Femur (tissue), 1 donor: ENCODE data around the gene RGS13.

Source experiments
- DNase-seq: peaks from one replicate; pipeline ENCODE4 v3.0.0-alpha.2; 2017

The RGS13 gene, protein sequence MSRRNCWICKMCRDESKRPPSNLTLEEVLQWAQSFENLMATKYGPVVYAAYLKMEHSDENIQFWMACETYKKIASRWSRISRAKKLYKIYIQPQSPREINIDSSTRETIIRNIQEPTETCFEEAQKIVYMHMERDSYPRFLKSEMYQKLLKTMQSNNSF

DNA sequence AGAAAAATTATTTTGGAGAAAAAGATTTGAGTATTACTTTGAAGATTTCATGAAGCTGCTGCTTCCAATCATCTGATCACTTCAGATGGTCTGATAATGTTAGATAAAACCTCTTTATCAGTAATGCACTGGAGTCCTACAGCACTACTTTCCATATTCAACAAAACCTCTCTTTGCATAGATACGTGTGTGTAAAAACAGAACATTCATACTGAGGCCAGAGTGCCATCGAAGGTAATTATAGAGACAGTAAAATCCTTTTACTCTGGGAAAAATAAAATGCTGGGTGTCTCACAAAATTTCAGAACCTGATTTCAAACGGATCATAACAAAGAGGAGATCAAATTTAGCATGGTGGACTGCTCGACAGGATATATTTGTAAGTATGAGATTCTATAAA is at the start of gene RGS13:
Gene RGS13, plus strand, starts transcription at position 209 of the 400 bp plus-strand sequence. CDS start 8,188 bp downstream, outside the sequence.
- DNase-seq, result no peak

DNA sequence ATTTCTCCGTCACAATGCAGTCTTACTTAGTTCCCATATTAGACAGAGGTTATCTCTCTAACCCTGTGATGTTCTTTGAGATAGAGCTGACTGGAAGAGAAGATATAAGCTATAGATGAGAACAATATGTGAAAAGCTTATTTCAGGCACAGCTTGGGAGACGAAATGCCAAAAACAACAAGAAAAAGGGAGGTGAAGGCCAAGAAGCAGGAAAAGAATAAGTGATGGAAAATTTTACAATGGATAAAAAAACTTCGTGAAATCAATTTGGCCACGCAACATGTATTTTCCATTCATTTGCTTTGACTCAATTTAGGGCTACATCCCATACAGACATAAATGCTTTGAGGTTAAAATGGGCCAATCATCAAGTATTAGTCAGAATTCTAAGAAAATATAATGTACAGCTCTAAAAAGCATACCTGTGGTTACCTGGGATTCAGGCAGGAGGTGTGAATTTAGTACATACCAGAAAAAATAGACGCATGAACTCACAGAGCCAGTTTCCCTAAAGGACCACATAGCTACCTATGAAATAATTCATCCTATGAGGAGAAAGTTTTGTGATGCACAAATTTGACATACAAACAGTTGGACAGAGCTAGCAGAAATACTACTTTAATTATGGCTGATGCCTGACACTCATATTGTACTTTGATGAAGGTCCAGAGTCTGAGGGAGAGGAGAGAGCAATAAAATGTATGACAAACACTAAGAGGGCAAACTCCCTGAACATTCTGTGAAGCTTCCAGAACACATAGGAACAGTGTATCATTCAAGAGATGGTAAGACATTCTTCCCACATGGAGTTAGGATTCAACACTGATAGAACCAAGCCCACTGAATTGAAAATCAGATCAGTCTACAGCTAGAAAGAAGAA is 48.3 kb upstream of the RGS13 start:
- no peak for DNase-seq

DNA sequence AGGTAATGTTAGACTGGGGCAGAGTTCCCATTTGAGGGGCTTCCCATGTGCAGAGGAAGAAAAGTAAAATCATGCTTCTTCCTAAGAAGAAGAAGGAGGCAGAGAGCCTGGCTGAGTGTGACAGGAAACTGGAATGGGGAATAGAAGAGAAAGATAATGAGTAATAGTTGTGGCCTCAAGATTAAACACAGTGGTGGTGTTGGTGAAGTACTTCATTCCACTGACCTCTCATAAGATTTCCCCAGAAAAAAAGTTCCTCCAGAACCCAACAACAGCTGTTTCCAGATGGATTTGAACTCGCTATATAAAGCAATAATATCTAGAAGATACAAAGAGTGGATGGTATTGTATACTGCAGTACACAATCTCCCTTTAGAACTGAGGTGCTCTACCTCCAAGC is 47.4 kb upstream of the RGS13 start:
- DNase-seq, result no peak

DNA sequence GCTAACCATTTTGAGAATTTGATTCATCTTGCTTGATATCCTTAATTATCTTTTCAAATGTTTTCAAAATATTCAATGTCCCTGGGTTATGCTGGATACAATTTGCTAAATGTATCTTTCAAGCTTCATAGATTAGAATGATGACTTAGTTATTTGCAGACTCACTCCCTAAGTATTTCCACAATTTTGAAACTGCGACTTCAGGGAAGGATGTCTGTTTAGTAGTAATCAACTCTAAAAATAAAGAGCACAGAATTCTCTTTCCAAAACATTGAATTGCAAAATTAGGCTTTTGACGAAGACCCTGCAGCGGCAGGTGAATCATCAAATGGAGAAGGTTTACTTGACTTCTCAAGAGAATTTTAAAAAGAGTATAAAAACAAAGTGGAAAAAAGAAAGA is 46.1 kb upstream of the RGS13 start:
- no peak for DNase-seq

DNA sequence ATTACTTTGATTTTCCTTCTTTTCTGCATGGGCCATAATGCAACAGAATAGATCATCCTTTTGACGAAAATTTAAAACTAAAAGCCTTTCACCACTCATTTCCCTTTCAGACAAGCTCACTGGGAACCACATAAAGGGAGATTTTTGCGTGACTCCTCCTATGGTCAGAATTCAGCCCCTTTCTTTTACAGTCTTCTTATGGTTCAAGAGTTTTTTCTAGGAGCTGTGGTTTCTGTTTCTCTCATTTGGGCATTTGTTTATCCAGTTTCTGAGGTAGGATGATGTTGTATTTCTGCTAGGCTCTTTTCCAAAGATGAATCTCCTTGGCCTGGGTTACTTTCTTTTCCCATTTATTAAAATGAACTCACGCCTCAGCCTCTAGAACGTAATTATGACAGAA is 43.4 kb upstream of the RGS13 start:
- no peak for DNase-seq

DNA sequence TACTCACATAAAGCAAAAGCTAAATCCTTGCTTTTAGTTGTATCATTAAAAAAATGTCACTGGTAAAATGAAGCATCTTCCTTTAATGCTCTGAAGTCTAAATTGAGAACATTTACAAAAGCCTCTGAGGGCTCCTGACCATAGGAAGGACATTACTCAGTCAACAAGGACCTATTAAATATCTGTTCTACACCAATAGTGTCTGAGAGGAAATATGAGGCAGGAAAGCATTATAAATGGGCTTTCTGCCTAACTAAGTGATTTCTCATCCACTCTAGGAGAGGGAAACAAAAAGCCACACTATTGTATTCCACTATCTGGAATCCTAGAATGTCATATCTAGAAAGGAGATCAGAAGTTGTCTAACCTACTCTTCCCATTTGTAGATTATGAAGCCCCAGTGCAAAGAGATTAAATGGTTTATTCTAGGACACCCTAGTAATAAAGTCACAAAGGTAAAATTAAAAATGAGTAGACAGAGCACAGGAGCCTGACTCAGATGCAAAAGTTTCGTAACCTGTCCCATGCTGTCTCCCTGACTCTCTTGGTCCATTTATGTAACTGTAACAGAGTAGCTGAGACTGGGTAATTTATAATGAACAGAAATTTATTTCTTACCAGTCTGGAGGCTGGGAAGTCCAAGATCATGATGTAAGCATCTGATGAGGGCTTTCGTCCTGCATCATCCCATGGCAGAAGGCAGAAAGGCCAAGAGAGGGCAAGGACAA is 42.8 kb upstream of the RGS13 start:
- no peak for DNase-seq

DNA sequence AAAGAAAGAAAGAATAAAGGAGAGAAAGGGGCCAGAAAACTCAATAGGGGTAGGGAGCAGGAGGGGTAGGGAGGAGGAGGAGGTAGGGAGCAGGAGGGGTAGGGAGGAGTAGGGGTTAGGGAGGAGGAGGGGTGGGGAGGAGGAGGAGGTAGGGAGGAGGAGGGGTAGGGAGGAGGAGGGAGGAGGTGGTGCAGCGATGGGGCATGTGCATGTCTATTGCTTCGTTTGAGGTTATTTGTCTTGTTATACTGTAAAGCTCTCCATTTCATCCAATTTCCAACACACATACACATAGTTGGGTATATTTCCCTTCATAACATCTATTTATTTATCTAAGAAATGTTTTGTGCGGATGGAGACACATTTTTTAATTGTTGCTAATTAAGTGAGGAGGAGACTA is 40.6 kb upstream of the RGS13 start:
- DNase-seq, result no peak

DNA sequence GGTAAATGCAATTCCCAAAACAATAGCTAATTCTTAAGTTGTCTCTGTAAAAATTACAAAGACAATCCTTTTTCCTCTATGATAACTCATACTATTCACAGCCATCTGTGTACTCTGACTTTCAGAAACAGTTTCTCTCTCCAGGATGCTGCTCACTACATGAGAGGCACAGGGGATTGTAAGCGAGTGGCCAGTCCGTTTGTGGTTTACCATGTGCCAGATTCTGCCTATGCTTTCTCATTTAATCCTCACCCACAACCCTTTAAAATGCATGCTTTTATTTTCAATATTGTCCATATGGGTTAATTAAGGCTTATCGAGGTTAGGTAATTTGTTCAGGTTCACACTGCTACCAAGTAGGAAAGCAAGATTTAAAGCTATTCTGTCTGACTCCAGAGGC is 37.4 kb upstream of the RGS13 start:
- no peak for DNase-seq

DNA sequence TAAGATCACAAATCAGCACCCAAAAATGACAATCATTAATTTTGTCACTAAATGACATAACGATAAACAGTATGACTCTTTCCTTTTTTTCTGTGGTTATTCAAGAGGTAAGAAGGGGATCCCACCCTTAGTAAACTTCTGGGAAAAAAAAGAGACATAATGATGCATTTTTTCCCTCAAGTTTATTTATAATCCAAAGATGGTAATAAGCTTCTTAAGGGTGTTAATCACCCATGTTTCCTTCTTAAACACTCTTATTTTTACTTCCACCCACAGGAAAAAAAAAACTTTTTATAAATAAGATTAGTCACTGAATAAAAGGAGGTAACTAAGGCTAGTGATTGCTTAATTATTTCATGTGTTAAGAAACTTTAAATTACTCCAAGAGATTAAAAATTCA is 35.7 kb upstream of the RGS13 start:
- DNase-seq, result no peak

DNA sequence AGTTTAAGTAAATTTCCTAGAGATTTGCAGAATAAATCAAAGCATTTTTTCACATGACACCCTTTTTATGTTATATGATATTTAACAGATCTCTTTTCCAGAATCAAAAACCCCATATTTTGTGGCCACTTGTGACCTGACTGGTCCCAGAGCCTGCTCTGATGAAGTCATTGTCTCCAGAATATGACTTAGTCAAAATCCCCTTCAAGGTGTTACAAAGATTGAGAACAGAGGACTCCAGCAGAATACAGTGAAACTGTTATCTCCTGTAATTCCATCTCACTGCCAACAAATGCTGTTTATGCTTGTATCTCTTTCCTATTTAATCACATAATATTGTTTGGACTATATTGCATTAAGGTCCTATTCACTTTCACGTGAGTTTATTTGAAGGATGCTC is 34.8 kb upstream of the RGS13 start:
- DNase-seq, result no peak

DNA sequence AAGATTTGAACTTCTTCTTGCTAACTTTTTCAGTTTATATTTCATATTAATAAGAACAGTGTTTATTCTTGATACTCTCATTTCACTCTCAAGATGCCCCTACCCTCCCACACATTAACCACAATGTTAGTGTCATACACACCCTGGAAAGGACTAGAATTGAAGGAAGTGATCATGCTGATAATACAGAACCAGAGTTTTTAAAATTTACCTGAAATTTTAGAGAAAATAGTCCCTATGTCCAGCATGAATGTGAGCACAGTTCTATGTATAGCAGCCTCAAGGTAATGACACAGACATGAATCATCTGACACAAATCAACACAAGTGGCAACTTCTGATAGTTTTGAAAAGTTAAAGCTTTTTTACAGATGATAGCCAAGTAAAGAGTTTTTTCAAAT is 34.4 kb upstream of the RGS13 start:
- no peak for DNase-seq

DNA sequence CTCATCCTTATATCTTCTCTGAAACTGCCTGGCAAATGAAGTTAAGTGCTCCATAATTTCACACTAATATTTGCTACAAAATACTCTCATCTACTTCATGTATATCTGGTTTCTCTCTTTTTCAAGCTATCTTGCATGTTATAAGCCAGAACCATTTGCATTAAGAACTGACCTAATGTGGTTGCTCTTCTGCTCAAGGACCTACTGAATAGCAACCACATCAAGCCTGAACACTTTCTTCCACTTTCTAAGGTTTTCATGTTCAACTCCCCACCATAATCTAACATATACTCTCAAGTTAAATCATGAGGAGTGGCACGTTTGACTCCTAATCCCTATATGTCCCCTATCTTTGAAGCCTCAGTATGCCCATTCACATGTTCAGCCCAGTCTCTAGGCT is 33.2 kb upstream of the RGS13 start:
- no peak for DNase-seq

DNA sequence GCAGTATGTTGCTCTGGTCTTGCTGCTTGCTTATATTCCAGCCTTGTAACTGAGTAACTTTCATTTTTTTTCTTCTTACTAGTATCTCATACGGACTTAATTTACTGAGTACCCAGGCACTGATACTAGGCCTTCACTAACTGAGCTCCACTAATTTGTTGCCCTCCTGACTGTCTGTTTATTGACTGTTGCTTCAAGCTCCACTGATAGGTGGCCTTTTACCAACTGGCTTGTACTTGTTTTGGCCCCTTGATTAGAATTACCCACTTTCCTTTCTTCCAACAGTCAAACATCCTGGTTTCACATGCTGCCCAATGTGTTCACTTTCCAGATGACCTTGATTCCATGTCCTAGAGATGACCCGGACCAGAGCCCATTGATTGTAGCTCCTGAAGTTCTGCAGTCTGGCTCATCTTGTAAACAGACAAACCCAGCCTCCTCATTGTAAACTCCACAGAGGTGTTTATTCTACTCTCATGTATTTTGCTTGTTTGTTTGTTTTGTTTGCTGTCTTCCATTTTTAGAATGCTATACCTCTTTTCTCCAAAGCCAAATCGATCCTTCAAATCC is 32.6 kb upstream of the RGS13 start:
- DNase-seq, result no peak

DNA sequence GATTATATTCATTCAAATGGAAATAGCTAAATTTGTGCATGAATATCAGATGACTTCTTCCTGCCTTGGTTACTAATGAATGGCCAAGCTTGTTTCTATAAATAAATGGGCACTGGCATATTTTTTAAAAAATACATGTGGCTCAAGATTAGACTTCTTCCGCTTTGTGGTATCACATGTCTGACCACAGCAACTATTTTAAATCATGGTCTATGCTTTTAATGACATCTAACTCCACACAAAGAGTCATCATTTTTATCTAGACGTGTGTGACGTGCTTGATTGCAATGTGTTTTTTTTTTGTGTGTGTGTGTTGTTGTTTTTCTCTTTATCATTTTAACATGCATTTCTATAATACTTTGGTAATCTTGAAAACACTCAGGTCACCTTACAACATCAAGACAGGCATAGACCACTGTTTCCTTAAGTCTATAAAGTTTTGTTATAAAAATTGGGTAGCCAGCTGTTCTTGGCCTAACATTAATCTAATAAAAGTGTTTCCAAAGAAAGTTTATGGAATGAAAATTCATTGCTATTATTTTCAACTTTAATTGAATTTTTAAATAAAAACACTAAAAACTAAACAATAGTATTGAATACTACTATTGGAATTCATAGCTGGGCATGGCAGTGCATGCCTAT is 30.8 kb upstream of the RGS13 start:
- DNase-seq, result no peak

DNA sequence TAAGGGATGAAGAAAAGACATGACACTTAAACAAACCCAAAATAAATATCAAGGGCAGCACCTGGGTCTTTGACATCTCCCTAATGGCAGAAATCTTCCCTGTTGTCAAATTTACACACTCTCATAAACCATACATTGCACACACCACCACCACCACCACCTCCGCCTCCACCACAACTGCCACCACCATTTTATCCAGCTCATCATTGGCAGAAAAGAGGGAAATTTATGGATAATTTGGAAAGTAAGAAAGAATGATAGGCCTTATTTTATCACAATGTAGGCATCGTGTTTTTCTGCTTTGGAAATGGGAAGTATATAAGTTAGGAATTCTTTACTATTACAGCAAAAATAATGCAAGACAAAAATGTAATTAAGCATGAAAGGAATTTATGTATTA is 27.3 kb upstream of the RGS13 start:
- no peak for DNase-seq

DNA sequence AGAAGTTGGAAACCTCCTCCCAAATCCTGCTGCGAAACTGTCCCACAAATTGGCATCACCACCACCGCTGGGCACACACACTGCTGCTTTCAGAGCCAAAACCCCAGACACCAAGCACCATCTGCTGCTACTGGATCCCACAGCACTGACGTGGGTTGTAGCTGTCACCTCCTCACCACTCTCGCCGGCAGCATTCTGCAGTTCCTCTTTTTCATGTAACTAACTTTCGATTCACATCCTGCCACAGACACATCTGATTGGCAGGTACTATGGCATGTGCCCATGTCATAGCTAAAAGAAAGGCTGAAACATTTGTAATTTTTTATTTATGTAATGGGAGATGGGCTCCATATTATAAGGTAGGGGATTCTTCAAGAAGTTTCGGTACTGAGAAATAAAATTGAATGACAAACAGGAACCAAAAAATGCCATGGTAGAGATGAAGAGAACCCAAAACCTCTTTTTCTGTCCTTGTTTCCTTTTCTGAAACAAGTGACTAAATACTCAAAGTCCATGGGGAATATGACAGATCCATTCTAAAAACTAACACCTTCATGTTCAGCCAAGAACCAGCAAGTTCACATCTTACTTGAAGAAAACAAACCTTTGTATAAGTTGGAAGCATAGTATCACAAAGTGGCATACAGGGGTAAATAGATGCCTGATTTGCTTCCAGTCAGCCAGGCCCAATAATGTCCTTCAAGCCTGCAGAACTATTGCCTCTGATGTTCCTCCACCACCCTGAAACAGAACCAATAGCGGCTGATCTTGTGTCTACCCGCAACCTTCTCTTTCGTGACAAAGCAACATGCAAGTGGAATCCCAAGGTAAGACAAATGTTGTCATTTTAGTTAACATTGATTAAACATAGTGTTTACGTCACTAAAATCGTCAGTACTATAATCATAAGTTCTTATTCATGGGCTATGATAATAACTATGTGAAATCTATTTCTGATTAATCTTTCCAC is 26.6 kb upstream of the RGS13 start:
- DNase-seq, result peak; percentile 58

DNA sequence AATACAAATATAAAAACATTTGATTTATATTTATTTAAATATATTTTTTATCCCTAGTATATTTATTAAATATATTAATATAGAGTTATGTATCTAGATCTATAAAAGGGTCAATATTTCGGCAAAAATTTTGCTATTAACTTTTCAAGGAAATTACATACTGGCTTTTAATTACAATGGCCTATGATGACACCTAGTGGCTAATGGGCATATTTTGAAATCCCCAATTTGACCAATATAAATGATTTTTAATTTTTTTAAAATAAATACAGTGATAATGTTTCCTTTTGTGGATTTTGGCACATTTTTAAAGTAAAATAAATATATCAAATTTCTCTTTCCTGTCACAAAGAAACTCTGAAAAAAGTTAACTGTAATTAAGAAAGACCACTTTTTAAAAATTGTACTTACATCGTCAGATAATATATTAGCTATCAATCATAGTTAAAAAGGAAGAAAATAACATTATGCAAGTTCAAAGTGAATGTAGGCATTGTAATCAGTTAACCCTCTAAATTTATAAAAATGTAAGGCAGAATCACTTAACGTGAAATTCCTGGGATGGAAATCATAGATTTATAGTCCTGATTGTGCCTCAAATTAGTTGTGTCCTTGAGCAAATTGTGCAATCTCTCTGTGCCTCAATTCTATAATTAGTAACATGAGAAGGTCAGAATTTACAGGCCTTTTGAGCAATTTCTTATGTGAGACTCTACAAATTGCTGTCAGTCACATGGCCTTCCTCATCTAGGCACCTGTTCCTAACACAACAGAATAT is 25.6 kb upstream of the RGS13 start:
- DNase-seq, result no peak

DNA sequence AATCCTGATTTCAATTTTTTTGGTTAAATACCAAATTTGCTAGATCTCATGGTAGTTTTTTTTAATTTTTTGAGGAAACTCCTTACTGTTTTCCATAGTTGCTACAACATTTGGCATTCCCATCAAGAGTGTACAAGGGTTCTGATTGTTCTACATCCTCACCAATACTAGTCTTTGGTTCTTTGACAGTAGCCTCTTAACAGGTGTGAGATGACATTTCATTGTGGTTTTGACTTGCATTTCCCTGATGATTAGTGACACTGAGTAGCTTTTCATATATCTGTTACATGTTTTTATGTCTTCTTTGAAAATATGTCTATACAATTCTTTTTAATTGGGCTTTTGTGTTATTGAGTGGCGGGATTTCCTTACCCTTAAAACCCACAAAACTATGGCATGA is 20.9 kb upstream of the RGS13 start:
- no peak for DNase-seq

DNA sequence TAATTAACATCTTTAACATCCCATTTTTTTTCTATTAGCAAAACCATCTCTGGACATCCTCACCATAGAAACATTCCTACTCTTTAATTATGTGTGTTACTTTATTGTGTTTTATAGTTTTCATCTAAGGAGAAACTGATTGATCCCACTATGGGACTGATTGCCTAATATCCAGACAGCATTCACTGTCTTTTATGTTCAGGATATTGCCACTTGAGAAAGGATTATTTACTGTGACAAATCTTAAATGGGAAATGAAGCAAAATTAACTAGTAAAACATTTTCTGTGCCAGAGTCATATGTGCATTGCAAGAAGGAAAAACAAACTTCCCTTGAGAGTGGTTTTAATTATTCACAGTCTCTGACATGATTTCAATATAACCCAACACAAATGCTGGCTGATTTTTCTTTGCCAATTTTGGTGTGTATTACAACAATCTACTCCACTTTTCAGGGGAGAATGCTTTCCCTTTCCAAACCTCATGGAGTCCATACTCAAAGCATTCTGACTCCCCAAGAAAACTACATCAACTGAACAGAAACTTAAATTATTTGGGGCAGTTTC is 15.8 kb upstream of the RGS13 start:
- DNase-seq, result no peak

DNA sequence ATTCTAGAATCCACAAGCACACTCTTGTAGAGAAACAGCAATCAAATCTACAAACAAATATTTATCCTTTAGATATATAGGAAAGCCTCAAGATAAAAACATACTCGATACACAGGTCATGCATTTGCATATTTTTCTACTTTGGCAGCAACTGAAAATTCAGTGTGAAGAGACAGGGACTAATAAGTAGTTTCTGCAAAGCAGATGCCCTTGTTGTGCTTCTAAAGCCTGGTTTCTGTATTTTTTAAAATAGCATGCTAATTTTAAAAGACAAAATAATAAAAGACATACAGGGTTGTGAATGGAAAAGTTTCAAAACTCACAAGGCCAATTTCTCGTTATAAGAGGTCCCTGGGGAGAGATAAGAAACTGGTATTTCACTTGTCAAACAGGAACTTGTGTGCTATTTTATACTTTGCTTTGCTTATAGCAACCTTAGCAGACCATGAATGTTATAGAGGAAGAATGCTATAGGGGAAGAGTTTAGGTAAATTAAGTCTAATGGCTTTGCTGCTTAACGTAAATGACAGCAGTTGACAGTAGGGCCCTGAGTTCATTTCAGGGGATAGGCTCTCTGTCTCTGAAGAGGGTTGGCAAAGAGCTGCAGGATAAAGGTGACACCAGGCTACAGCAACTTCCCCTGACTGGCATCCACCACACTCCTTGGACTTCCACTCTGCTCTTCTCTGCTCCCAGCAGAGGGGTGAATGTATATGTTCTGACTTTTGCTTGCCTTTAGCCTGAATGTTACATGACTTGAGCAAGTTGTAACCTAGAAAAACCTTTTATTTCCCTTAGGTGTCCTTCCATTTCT is 9.4 kb upstream of the RGS13 start:
- DNase-seq, result no peak
